ENCODE data around the gene TMBIM4. TPM values are rescaled to one million over a fixed set of nuclear protein-coding genes. Genes with fewer than 3 reads are reported as not detected.
A peak's percentile ranks its signal among the peaks of the same experiment; 100 is the strongest.

Gene TMBIM4
- total RNA-seq, 1 experiment from 2014 or later, result 51.1 TPM

- H2AFZ ChIP-seq (ENCODE audit: low read depth, low read length, poor library complexity, severe bottlenecking), result peak overlapping the region; percentile 47
- H3K9me2 ChIP-seq (ENCODE audit: insufficient read depth), result no peaks in the 10 kb centered on the region
- intact Hi-C loops (cut with micrococcal nuclease), result loop anchor here (2.0 to 5.0 kb wide), 4 partner anchors 124 to 529 kb away; no protein-coding TSS in a partner anchor
- H3K4me2 ChIP-seq (ENCODE audit: low read length), result no peak overlapping the region
- ATAC-seq (no peak), DNase-seq (ENCODE audit: low read depth, low spot score) (no peak)
- no peaks in the 10 kb centered on the region for H3K27me3 ChIP-seq (ENCODE audit: insufficient read depth, low read length)
- RAD21 ChIA-PET (ENCODE audit: low non-redundant PET in 1 of 2, low total read pairs in 2 of 2, uncharacterized antibody in 2 of 2, unreplicated experiment in 2 of 2), result no interaction called here
- H3K4me1 ChIP-seq (ENCODE audit: control insufficient read depth in 1 of 2, insufficient read depth in 2 of 2, low read length in 2 of 2), result peaks cover 0 to 14% of the 10 kb centered on the region in 2 experiments; a peak in 1 of 4 replicates
- H3K36me3 ChIP-seq (ENCODE audit: control insufficient read depth in 1 of 2, insufficient read depth in 2 of 2, low read length in 2 of 2), result no peaks in the 10 kb centered on the region
- CTCF ChIA-PET, result interaction anchor here (0.8 to 1.9 kb wide), 5 partner anchors 8 to 771 kb away, joined by 3 to 5 read pairs (median 5); no protein-coding TSS in a partner anchor
- BruUV-seq (replicated peaks), result no TSS peak
- H3K9me3 ChIP-seq (ENCODE audit: control insufficient read depth in 1 of 2, insufficient read depth in 1 of 2, low read depth in 1 of 2, low read length in 2 of 2), result no peaks in the 10 kb centered on the region
- TF ChIP-seq EZH2phosphoT487 (IDR thresholded peaks at IDR 0.05; ENCODE audit: borderline replicate concordance) (no peak), SIN3A (IDR thresholded peaks at IDR 0.05; ENCODE audit: low read depth) (no peak), MAX (IDR thresholded peaks at IDR 0.05) (no peak), REST (IDR thresholded peaks at IDR 0.05; ENCODE audit: low read depth) (no peak), POLR2A (IDR thresholded peaks at IDR 0.05; ENCODE audit: borderline replicate concordance, extremely low read depth, insufficient read depth, insufficient read length) (no peak)
- POLR2A ChIA-PET, result no interaction called here
- H3K9ac ChIP-seq (ENCODE audit: low read length), result no peak overlapping the region
- no peak overlapping the region for H3K4me3 ChIP-seq (replicated peaks in 1 of 2; ENCODE audit: low read depth in 1 of 2, low read length in 2 of 2)
- no peak overlapping the region for H3K27ac ChIP-seq (ENCODE audit: low read depth, low read length)
- no peaks in the 10 kb centered on the region for H4K20me1 ChIP-seq (ENCODE audit: insufficient read depth)
- H3K79me2 ChIP-seq (ENCODE audit: insufficient read depth, low read length), result no peaks in the 10 kb centered on the region
Measured at GRCh38 chr12:66085998-66086397, 83.8 kb downstream of the TMBIM4 start.

Other genes starting within 250 kb of the TMBIM4 start
- gene LLPH, start 39.2 kb downstream of the TMBIM4 start, total RNA-seq (2021; ENCODE audit: unreplicated experiment), result 45.6 TPM
- 0.12 TPM for gene IRAK3, start 19.2 kb upstream of the TMBIM4 start, total RNA-seq (2021; ENCODE audit: unreplicated experiment)
- 9.3 TPM for gene HELB, start 132.5 kb upstream of the TMBIM4 start, total RNA-seq (2021; ENCODE audit: unreplicated experiment)